Stimulated activated CD4-positive, alpha-beta T cell treated with anti-CD3 and anti-CD28 coated beads, Interleukin-4, amount 100 ng/mL, for 24 hours (primary cell): ENCODE data around the gene IQGAP2.
A peak's percentile ranks its signal among the peaks of the same experiment; 100 is the strongest.
"Not testable (repeated sequence)": the region's sequence is repeated elsewhere in the genome, so short reads cannot be mapped to it uniquely, and the experiment has no call there.

Experiments
- DNase-seq: peaks from one replicate; pipeline ENCODE4 v3.0.0-alpha.2; 2020

Gene IQGAP2

GRCh38 chr5:76729373-76730290 is 326.5 kb downstream of the IQGAP2 start:
- no peak for DNase-seq

GRCh38 chr5:76732405-76733048 is 329.4 kb downstream of the IQGAP2 start:
- no peak for DNase-seq

- DNase-seq: peak; percentile 43
Measured at GRCh38 chr5:76733049-76733417, 329.9 kb downstream of the IQGAP2 start.

GRCh38 chr5:76735762-76736545 is 332.9 kb downstream of the IQGAP2 start:
- no peak for DNase-seq

- DNase-seq: no peak
Measured at GRCh38 chr5:76736679-76737556, 333.8 kb downstream of the IQGAP2 start.

- DNase-seq: no peak
Measured at GRCh38 chr5:76737846-76738245, 334.8 kb downstream of the IQGAP2 start.

GRCh38 chr5:76741506-76741905 is 338.4 kb downstream of the IQGAP2 start:
- not testable (repeated sequence) for DNase-seq

- no peak for DNase-seq
Measured at GRCh38 chr5:76742583-76742982, 339.5 kb downstream of the IQGAP2 start.

- no peak for DNase-seq
Measured at GRCh38 chr5:76744632-76745031, 341.5 kb downstream of the IQGAP2 start.

GRCh38 chr5:76745670-76746069 is 342.6 kb downstream of the IQGAP2 start:
- no peak for DNase-seq

GRCh38 chr5:76746677-76747076 is 343.6 kb downstream of the IQGAP2 start:
- DNase-seq: no peak

- no peak for DNase-seq
Measured at GRCh38 chr5:76747706-76748105, 344.6 kb downstream of the IQGAP2 start.

- no peak for DNase-seq
Measured at GRCh38 chr5:76751291-76751690, 348.2 kb downstream of the IQGAP2 start.

- DNase-seq: no peak
Measured at GRCh38 chr5:76754668-76755078, 351.6 kb downstream of the IQGAP2 start.

GRCh38 chr5:76755779-76756637 is 352.9 kb downstream of the IQGAP2 start:
- DNase-seq: no peak

GRCh38 chr5:76757049-76757448 is 354.0 kb downstream of the IQGAP2 start:
- no peak for DNase-seq
